ENCODE data around the gene GRK5. TPM values are rescaled to one million over a fixed set of nuclear protein-coding genes. Genes with fewer than 3 reads are reported as not detected.

The GRK5 gene
- total RNA-seq, 4 donors from 2014 or later, result 5.4 to 13.0 (median 10.6) TPM

GRCh38 chr10:119383174-119383856 lies 175.9 kb downstream of the GRK5 start:
- no peak overlapping the region for H3K4me3 ChIP-seq (ENCODE audit: low read depth, poor library complexity, severe bottlenecking)
- no peak for DNase-seq (ENCODE audit: low spot score in 2 of 2)
- intact Hi-C loops (cut with DNase I; ENCODE audit: low total_unique reads), result no loop called here
- TF ChIP-seq POLR2A (IDR thresholded peaks at IDR 0.05), result no peak
- TF ChIP-seq, protein P1, sequence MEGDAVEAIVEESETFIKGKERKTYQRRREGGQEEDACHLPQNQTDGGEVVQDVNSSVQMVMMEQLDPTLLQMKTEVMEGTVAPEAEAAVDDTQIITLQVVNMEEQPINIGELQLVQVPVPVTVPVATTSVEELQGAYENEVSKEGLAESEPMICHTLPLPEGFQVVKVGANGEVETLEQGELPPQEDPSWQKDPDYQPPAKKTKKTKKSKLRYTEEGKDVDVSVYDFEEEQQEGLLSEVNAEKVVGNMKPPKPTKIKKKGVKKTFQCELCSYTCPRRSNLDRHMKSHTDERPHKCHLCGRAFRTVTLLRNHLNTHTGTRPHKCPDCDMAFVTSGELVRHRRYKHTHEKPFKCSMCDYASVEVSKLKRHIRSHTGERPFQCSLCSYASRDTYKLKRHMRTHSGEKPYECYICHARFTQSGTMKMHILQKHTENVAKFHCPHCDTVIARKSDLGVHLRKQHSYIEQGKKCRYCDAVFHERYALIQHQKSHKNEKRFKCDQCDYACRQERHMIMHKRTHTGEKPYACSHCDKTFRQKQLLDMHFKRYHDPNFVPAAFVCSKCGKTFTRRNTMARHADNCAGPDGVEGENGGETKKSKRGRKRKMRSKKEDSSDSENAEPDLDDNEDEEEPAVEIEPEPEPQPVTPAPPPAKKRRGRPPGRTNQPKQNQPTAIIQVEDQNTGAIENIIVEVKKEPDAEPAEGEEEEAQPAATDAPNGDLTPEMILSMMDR (IDR thresholded peaks at IDR 0.05), result no peak
- WGBS, 2 donors, result 81 to 93% methylated on average over 11 of the region's 11 CpGs

- TF ChIP-seq POLR2A (IDR thresholded peaks at IDR 0.05), result no peak
- TF ChIP-seq, protein P1 (IDR thresholded peaks at IDR 0.05), result no peak
- no peak overlapping the region for H3K4me3 ChIP-seq (ENCODE audit: low read depth, poor library complexity, severe bottlenecking)
- WGBS, 2 donors, result 95 to 99% methylated on average over 5 of the region's 5 CpGs
- DNase-seq (ENCODE audit: low spot score in 2 of 2), result no peak
- intact Hi-C loops (cut with DNase I; ENCODE audit: low total_unique reads), result no loop called here
Measured at GRCh38 chr10:119384127-119384526, 176.8 kb downstream of the GRK5 start.

- TF ChIP-seq, protein P1 (IDR thresholded peaks at IDR 0.05), result no peak
- no peak for TF ChIP-seq POLR2A (IDR thresholded peaks at IDR 0.05)
- intact Hi-C loops (cut with DNase I; ENCODE audit: low total_unique reads), result no loop called here
- WGBS, 2 donors, result 96 to 98% methylated on average over 15 of the region's 15 CpGs
- no peak for DNase-seq (ENCODE audit: low spot score in 2 of 2)
- no peak overlapping the region for H3K4me3 ChIP-seq (ENCODE audit: low read depth, poor library complexity, severe bottlenecking)
Measured at GRCh38 chr10:119386666-119387065, 179.3 kb downstream of the GRK5 start.

GRCh38 chr10:119388849-119389345 lies 181.5 kb downstream of the GRK5 start:
- intact Hi-C loops (cut with DNase I; ENCODE audit: low total_unique reads), result no loop called here
- DNase-seq (ENCODE audit: low spot score in 2 of 2), result no peak
- WGBS, 2 donors, result 94 to 100% methylated on average over 1 of the region's 1 CpG
- H3K4me3 ChIP-seq (ENCODE audit: low read depth, poor library complexity, severe bottlenecking), result no peak overlapping the region
- TF ChIP-seq, protein P1 (IDR thresholded peaks at IDR 0.05), result no peak
- no peak for TF ChIP-seq POLR2A (IDR thresholded peaks at IDR 0.05)

- intact Hi-C loops (cut with DNase I; ENCODE audit: low total_unique reads), result no loop called here
- TF ChIP-seq, protein P1 (IDR thresholded peaks at IDR 0.05), result no peak
- TF ChIP-seq POLR2A (IDR thresholded peaks at IDR 0.05), result no peak
- no peak overlapping the region for H3K4me3 ChIP-seq (ENCODE audit: low read depth, poor library complexity, severe bottlenecking)
- WGBS, 2 donors, result 84 to 87% methylated on average over 12 to 18 of the region's 18 CpGs
- no peak for DNase-seq (ENCODE audit: low spot score in 2 of 2)
Measured at GRCh38 chr10:119391440-119392251, 184.3 kb downstream of the GRK5 start.

Measured in lower leg skin (tissue), 4 donors.